ENCODE data around the gene IFNA6. TPM values are rescaled to one million over a fixed set of nuclear protein-coding genes. Genes with fewer than 3 reads are reported as not detected.

Gene IFNA6
- total and polyA plus RNA-seq, 2 of the 4 experiments (the other 2 are of a cell fraction) = not detected

GRCh38 chr9:21322911-21323461 is 27.7 kb downstream of the IFNA6 start:
- WGBS, 2 experiments (ENCODE audit: extremely low coverage in 2 of 2, insufficient read length in 1 of 2) = 96% methylated on average over 5 of the region's 5 CpGs; no CpG with 5 or more reads in 1 of the 2 experiments
- H3K4me3 ChIP-seq (ENCODE audit: insufficient read depth, low read depth, low read length) = no peak overlapping the region
- H2AFZ ChIP-seq (replicated peaks; ENCODE audit: low read length, poor library complexity) = no peak overlapping the region
- no peak overlapping the region for H4K5ac ChIP-seq (ENCODE audit: low read depth, low read length)
- in situ Hi-C loops (cut with MboI; ENCODE audit: low sequenced_read_pairs) = loop anchor here (5.0 to 25.0 kb wide), 2 partner anchors 474 to 939 kb away; no protein-coding TSS in a partner anchor
- no peak overlapping the region for H3K14ac ChIP-seq (replicated peaks; ENCODE audit: low read depth, low read length)
- H3K9me1 ChIP-seq (ENCODE audit: insufficient read depth, low read length) = no peaks in the 10 kb centered on the region; the same call in 1 of the 2 replicates
- ATAC-seq (ENCODE audit: low read depth) = no peak
- H3K9ac ChIP-seq (ENCODE audit: low read depth, low read length) = no peak overlapping the region
- H3K4me2 ChIP-seq (ENCODE audit: low read depth, low read length) = no peak overlapping the region
- no peak overlapping the region for H4K91ac ChIP-seq (ENCODE audit: insufficient read depth, low read depth, low read length)
- no peak overlapping the region for H3K4ac ChIP-seq (ENCODE audit: low read depth, low read length)
- H3K56ac ChIP-seq (ENCODE audit: extremely low read depth, insufficient read depth, low read length) = no peak overlapping the region
- no peak overlapping the region for H2BK20ac ChIP-seq (ENCODE audit: low read depth, low read length)
- no peak overlapping the region for H3K23ac ChIP-seq (ENCODE audit: low read depth, low read length)
- H3K18ac ChIP-seq (ENCODE audit: low read depth, low read length) = no peak overlapping the region
- H2BK15ac ChIP-seq (ENCODE audit: low read depth, low read length) = no peak overlapping the region
- no peak overlapping the region for H2AK5ac ChIP-seq (ENCODE audit: low read depth, low read length)
- no peak overlapping the region for H4K8ac ChIP-seq (ENCODE audit: low read depth in 2 of 2, low read length in 2 of 2)
- ChIA-PET CTCF (no interaction called here), POLR2A (ENCODE audit: unreplicated experiment) (no interaction called here)
- DNase-seq = no peak
- dilution Hi-C loops (cut with HindIII; ENCODE audit: low sequenced_read_pairs, unreplicated experiment) = no loop called here
- intact Hi-C loops (cut with micrococcal nuclease) = loop anchor here (10.0 kb wide), 1 partner anchor 922 kb away; no protein-coding TSS in a partner anchor
- peaks cover 12 to 17% of the 10 kb centered on the region in 2 experiments; a peak in 3 of 4 replicates for H3K79me1 ChIP-seq (ENCODE audit: low read depth in 1 of 2, low read length in 2 of 2)
- no peak overlapping the region for H2AK9ac ChIP-seq (replicated peaks; ENCODE audit: low read depth, low read length, poor library complexity)
- TF ChIP-seq RAD21 (IDR thresholded peaks at IDR 0.05; ENCODE audit: low read length) = no peak
- TF ChIP-seq CEBPB (IDR thresholded peaks at IDR 0.05; ENCODE audit: low read depth, low read length) = no peak
- H3K27ac ChIP-seq (ENCODE audit: insufficient read depth, low read length) = no peak overlapping the region
- no peak overlapping the region for H2BK120ac ChIP-seq (ENCODE audit: low read depth, low read length)
- peaks cover 20% of the 10 kb centered on the region for H3K36me3 ChIP-seq (ENCODE audit: control insufficient read depth, insufficient read depth, low read length)
- H3K9me3 ChIP-seq (ENCODE audit: control insufficient read depth, insufficient read depth, low read length) = no peaks in the 10 kb centered on the region
- H3K27me3 ChIP-seq (ENCODE audit: control insufficient read depth, insufficient read depth, low read length) = no peaks in the 10 kb centered on the region
- no peaks in the 10 kb centered on the region for H3K4me1 ChIP-seq (ENCODE audit: control insufficient read depth, insufficient read depth, low read length)
- peaks cover 13% of the 10 kb centered on the region; the same call in 1 of the 2 replicates for H4K20me1 ChIP-seq (ENCODE audit: insufficient read depth, low read length)
- BruUV-seq (replicated peaks) = no TSS peak
- no peak overlapping the region for H2BK5ac ChIP-seq (ENCODE audit: low read depth, low read length, poor library complexity, severe bottlenecking)

Data from IMR-90 (cell line).